SK-N-SH (cell line): ENCODE measurements around the gene KRTAP10-10. TPM values are rescaled to one million over a fixed set of nuclear protein-coding genes. Genes with fewer than 3 reads are reported as not detected.

ENCODE experiments used
- CTCF ChIA-PET: fragments of 300-600, 350-600 bp; formaldehyde crosslinking; extraction: SDS; loops from one replicate; lab custom pipeline; 2021; lab: Yijun Ruan, JAX
- POLR2A ChIA-PET: fragments of 350-600 bp; sonication (Branson Sonifier 250); formaldehyde crosslinking; extraction: SDS; loops from one replicate; lab custom pipeline; 2020; ENCODE audit warnings: antibody characterized with exemption, inconsistent platforms; lab: Yijun Ruan, JAX
- DNase-seq: peaks from one replicate; pipeline ENCODE4 v3.0.0; 2012
- H2AFZ ChIP-seq: fragments of 200-600 bp; sonication (generic); 2 replicates; pipeline ENCODE4 v1.8.1; 2016; ENCODE audit warnings: antibody characterized with exemption, mild to moderate bottlenecking, low read depth
- H3F3A ChIP-seq: fragments of 200-600 bp; sonication (generic); replicated peaks from 2 replicates; pipeline ENCODE3; 2016; ENCODE audit warnings: antibody characterized with exemption, mild to moderate bottlenecking; ENCODE audit not compliant: insufficient read depth
- H3K27ac ChIP-seq, 2 experiments: fragments of 200-500 bp in 1 of 2; fragments of 200-600 bp in 1 of 2; sonication (Bioruptor generic) in 1 of 2; sonication (generic), shearing (Covaris generic) in 1 of 2; 2 replicates each; pipeline versions ENCODE4 v1.5.1 to v1.6.1; 2014 to 2016; ENCODE audit warnings: low read depth in 2 of 2, inconsistent platforms in 1 of 2, low read length in 1 of 2, mild to moderate bottlenecking in 1 of 2, mixed read lengths in 1 of 2
- H3K27me3 ChIP-seq: fragments of 200-600 bp; sonication (generic), shearing (Covaris generic); 2 replicates; pipeline ENCODE4 v1.6.1; 2016; ENCODE audit warnings: mixed run types; ENCODE audit not compliant: insufficient read depth
- H3K36me3 ChIP-seq, 2 experiments: fragments of 200-500 bp in 1 of 2; fragments of 200-600 bp in 1 of 2; sonication (Bioruptor generic) in 1 of 2; sonication (generic) in 1 of 2; replicated peaks in 1 of 2; 2 replicates each; pipeline versions ENCODE3 to v1.5.1; 2014 to 2016; ENCODE audit warnings: low read length in 1 of 2, mild to moderate bottlenecking in 1 of 2; ENCODE audit not compliant: insufficient read depth in 2 of 2, control insufficient read depth in 1 of 2
- H3K4me1 ChIP-seq, 2 experiments: fragments of 200-500 bp in 1 of 2; fragments of 200-600 bp in 1 of 2; sonication (Bioruptor generic) in 1 of 2; sonication (generic), shearing (Covaris generic) in 1 of 2; 2 replicates each; pipeline versions ENCODE4 v1.5.1 to v1.6.1; 2014 to 2016; ENCODE audit warnings: low read depth in 1 of 2, low read length in 1 of 2, mixed run types in 1 of 2; ENCODE audit not compliant: insufficient read depth in 2 of 2, control insufficient read depth in 1 of 2
- H3K4me2 ChIP-seq: fragments of 200-600 bp; sonication (generic), shearing (Covaris generic); 2 replicates; pipeline ENCODE4 v1.6.1; 2017; ENCODE audit warnings: mixed run types
- H3K4me3 ChIP-seq, 2 experiments: fragments of 200-500 bp in 1 of 2; fragments of 200-600 bp in 1 of 2; sonication (Bioruptor generic) in 1 of 2; sonication (generic), shearing (Covaris generic) in 1 of 2; 2 replicates each; pipeline versions ENCODE4 v1.5.1 to v1.8.1; 2014 to 2016; ENCODE audit warnings: low read depth in 2 of 2, inconsistent platforms in 1 of 2, low read length in 1 of 2, mild to moderate bottlenecking in 1 of 2, mixed read lengths in 1 of 2, moderate library complexity in 1 of 2
- H3K79me2 ChIP-seq: fragments of 200-600 bp; sonication (generic); 2 replicates; pipeline ENCODE4 v1.8.1; 2017; ENCODE audit warnings: mild to moderate bottlenecking; ENCODE audit not compliant: insufficient read depth
- H3K9ac ChIP-seq: fragments of 200-600 bp; sonication (generic); 2 replicates; pipeline ENCODE4 v1.6.1; 2017; ENCODE audit warnings: mixed run types
- H3K9me2 ChIP-seq: fragments of 200-600 bp; sonication (generic); 2 replicates; pipeline ENCODE4 v1.6.1; 2017; ENCODE audit warnings: mixed run types
- H3K9me3 ChIP-seq: fragments of 200-600 bp; sonication (generic); 2 replicates; pipeline ENCODE4 v1.6.1; 2017; ENCODE audit warnings: mixed run types, mild to moderate bottlenecking, moderate library complexity
- H4K20me1 ChIP-seq: fragments of 200-600 bp; sonication (generic); 2 replicates; pipeline ENCODE4 v1.6.1; 2017; ENCODE audit warnings: mild to moderate bottlenecking, mixed run types; ENCODE audit not compliant: insufficient read depth
- CHD2 ChIP-seq: fragments of 150-350 bp; IDR thresholded peaks from 2 replicates; pipeline ENCODE4 v1.6.1; 2018; ENCODE audit warnings: low read length; ENCODE audit not compliant: partially characterized antibody
- CTCF ChIP-seq: fragments of 200-600 bp; sonication (generic); IDR thresholded peaks from 2 replicates; pipeline ENCODE4 v1.6.1; 2017; ENCODE audit warnings: antibody characterized with exemption, mild to moderate bottlenecking, moderate library complexity
- EP300 ChIP-seq, 2 experiments: IDR thresholded peaks; 2 replicates each; pipeline versions ENCODE4 v1.4.0 to v1.6.1; 2012; ENCODE audit warnings: borderline replicate concordance in 1 of 2, low read depth in 1 of 2, low read length in 1 of 2
- FOXM1 ChIP-seq: IDR thresholded peaks from 2 replicates; pipeline ENCODE4 v1.4.0; 2012; ENCODE audit warnings: low read depth, mild to moderate bottlenecking
- GATA2 ChIP-seq: sonication (generic); formaldehyde crosslinking; IDR thresholded peaks from 2 replicates; pipeline ENCODE4 v1.5.0; 2020; ENCODE audit warnings: mild to moderate bottlenecking, missing genetic modification reagents
- IRF3 ChIP-seq: fragments of 150-350 bp; IDR thresholded peaks from 2 replicates; pipeline ENCODE4 v1.6.1; 2016; ENCODE audit warnings: mild to moderate bottlenecking, low read depth, low read length
- MEF2A ChIP-seq: IDR thresholded peaks from 2 replicates; pipeline ENCODE4 v1.4.0; 2012; ENCODE audit warnings: low read depth, borderline replicate concordance
- MXI1 ChIP-seq: IDR thresholded peaks from 2 replicates; pipeline ENCODE4 v1.6.1; 2012; ENCODE audit warnings: mild to moderate bottlenecking, low read depth, low read length, improper control_type of control experiment
- NFIC ChIP-seq: IDR thresholded peaks from 2 replicates; pipeline ENCODE4 v1.4.0; 2012; ENCODE audit warnings: borderline replicate concordance
- RFX5 ChIP-seq: IDR thresholded peaks from 2 replicates; pipeline ENCODE4 v1.6.1; 2012; ENCODE audit warnings: mild to moderate bottlenecking, improper control_type of control experiment, low read length
- SIN3A ChIP-seq: IDR thresholded peaks from 2 replicates; pipeline ENCODE4 v1.6.1; 2012; ENCODE audit warnings: low read depth, mild to moderate bottlenecking, low read length, moderate library complexity, borderline replicate concordance
- TEAD4 ChIP-seq: IDR thresholded peaks from 2 replicates; pipeline ENCODE4 v1.4.0; 2012; ENCODE audit warnings: mild to moderate bottlenecking, borderline replicate concordance; ENCODE audit not compliant: insufficient read depth
- USF1 ChIP-seq: IDR thresholded peaks from 2 replicates; pipeline ENCODE4 v1.4.0; 2012; ENCODE audit warnings: low read depth, borderline replicate concordance
- YY1 ChIP-seq: IDR thresholded peaks from 2 replicates; pipeline ENCODE4 v1.4.0; 2012; ENCODE audit warnings: low read depth, mild to moderate bottlenecking
- WGBS: methylation state at CpG from one replicate; pipeline ENCODE4 v1.1.6; 2017; ENCODE audit warnings: low lambda C conversion rate; 5-methylcytosine and 5-hydroxymethylcytosine counted together
- polyA plus RNA-seq, 3 experiments: library from polyadenylated mRNA; depleted of rRNA; stranded (reverse); fragments of >200 nt; gene quantifications; 2 replicates each; pipeline ENCODE4 v1.2.3, GENCODE V29; 2012

KRTAP10-10 gene
- polyA plus RNA-seq, 1 of the 3 experiments (the other 2 are of a cell fraction) = not detected

DNA sequence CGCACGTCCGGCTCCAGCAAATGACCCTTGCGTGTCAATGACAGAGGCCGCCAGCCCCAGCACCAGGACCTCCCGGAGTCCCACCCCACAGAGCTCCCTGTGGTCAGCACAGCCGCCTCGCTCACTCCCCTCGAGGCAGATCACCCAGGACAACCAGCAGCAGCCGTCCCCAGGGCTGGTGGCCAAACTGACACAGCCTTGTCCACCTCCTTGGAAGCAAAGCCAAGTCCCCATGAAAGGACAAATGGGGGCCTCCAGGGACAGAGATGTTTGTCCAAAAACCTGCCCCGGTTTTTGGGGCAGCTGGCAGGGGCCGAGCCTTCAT lies 2.1 kb downstream of the KRTAP10-10 start:
- no peaks in the 10 kb centered on the region for H3K9me2 ChIP-seq
- no peaks in the 10 kb centered on the region for H4K20me1 ChIP-seq
- no peak for DNase-seq
- H3K36me3 ChIP-seq = no peaks in the 10 kb centered on the region
- H3K4me2 ChIP-seq = no peak overlapping the region
- no peak overlapping the region for H3K4me3 ChIP-seq
- no peak overlapping the region for H2AFZ ChIP-seq
- no CpG with 5 or more reads among the region's 12 CpGs for WGBS
- ChIA-PET CTCF (no interaction called here), POLR2A (no interaction called here)
- H3K4me1 ChIP-seq = no peaks in the 10 kb centered on the region; a peak in 1 of 4 replicates
- H3F3A ChIP-seq = no peaks in the 10 kb centered on the region
- peaks cover 8% of the 10 kb centered on the region; the same call in 1 of the 2 replicates for H3K27me3 ChIP-seq
- H3K9me3 ChIP-seq = 0 out of 2 replicates have a peak, but pooled peaks cover 2% of the 10 kb centered on the region
- H3K27ac ChIP-seq = no peak overlapping the region
- H3K9ac ChIP-seq = no peak overlapping the region
- no peak for TF ChIP-seq IRF3
- no peak for TF ChIP-seq SIN3A
- no peak for TF ChIP-seq FOXM1
- TF ChIP-seq USF1 = no peak
- TF ChIP-seq RFX5 = no peak
- TF ChIP-seq MXI1 = no peak
- TF ChIP-seq CHD2 = no peak
- no peak for TF ChIP-seq MEF2A
- TF ChIP-seq GATA2 (CRISPR knock-in tag) = no peak
- no peak for TF ChIP-seq TEAD4
- TF ChIP-seq CTCF = no peak
- no peaks in the 10 kb centered on the region for H3K79me2 ChIP-seq

- Histone ChIP-seq H3K36me3 (no peaks in the 10 kb centered on the region), H3K4me1 (no peaks in the 10 kb centered on the region; a peak in 1 of 4 replicates), H3F3A (no peaks in the 10 kb centered on the region), H3K9me3 (0 out of 2 replicates have a peak, but pooled peaks cover 5% of the 10 kb centered on the region), H4K20me1 (no peaks in the 10 kb centered on the region), H3K4me2 (no peak overlapping the region), H2AFZ (no peak overlapping the region), H3K79me2 (no peaks in the 10 kb centered on the region), H3K9ac (no peak overlapping the region), H3K27ac (no peak overlapping the region), H3K4me3 (no peak overlapping the region), H3K9me2 (no peaks in the 10 kb centered on the region), H3K27me3 (peaks cover 8% of the 10 kb centered on the region; the same call in 1 of the 2 replicates)
- no peak for DNase-seq
- ChIA-PET POLR2A (no interaction called here), CTCF (no interaction called here)
- 21% methylated on average over 5 of the region's 5 CpGs for WGBS
- TF ChIP-seq NFIC (no peak), YY1 (no peak), EP300 (IDR thresholded peaks at IDR 0.05; ENCODE audit: borderline replicate concordance in 1 of 2, low read depth in 1 of 2, low read length in 1 of 2) (no peak)
Observed at GRCh38 chr21:44640761-44641160, 3.6 kb downstream of the KRTAP10-10 start.
